Loucy (cell line): ENCODE measurements around the gene TBC1D22A.

ENCODE experiments used
- H2AFZ ChIP-seq: fragments of 200-600 bp; sonication (generic); 2 replicates; pipeline ENCODE4 v1.6.0; 2016; ENCODE audit warnings: antibody characterized with exemption, mild to moderate bottlenecking, low read length, moderate library complexity
- H3F3A ChIP-seq: fragments of 200-600 bp; 2 replicates; pipeline ENCODE4 v1.6.0; 2016; ENCODE audit warnings: antibody characterized with exemption, low read depth, mild to moderate bottlenecking
- H3K27me3 ChIP-seq: fragments of 200-600 bp; sonication (generic); 2 replicates; pipeline ENCODE4 v1.6.1; 2014; ENCODE audit warnings: low read length, mild to moderate bottlenecking; ENCODE audit not compliant: insufficient read depth, poor library complexity, severe bottlenecking
- H3K36me3 ChIP-seq: fragments of 200-600 bp; sonication (generic); 2 replicates; pipeline ENCODE4 v1.6.1; 2016; ENCODE audit warnings: low read length; ENCODE audit not compliant: insufficient read depth
- H3K4me1 ChIP-seq: fragments of 200-600 bp; sonication (generic); 2 replicates; pipeline ENCODE4 v1.5.1; 2014; ENCODE audit warnings: low read length, mild to moderate bottlenecking; ENCODE audit not compliant: insufficient read depth, poor library complexity, severe bottlenecking
- H3K4me2 ChIP-seq: fragments of 200-600 bp; sonication (generic); 2 replicates; pipeline ENCODE4 v1.6.0; 2014; ENCODE audit warnings: antibody characterized with exemption, low read length, low read depth, mild to moderate bottlenecking; ENCODE audit not compliant: poor library complexity, severe bottlenecking
- H3K4me3 ChIP-seq: fragments of 200-600 bp; sonication (generic); 2 replicates; pipeline ENCODE4 v1.5.1; 2014; ENCODE audit warnings: low read length, mild to moderate bottlenecking, mixed read lengths; ENCODE audit not compliant: poor library complexity, severe bottlenecking
- H3K79me2 ChIP-seq: fragments of 200-600 bp; sonication (generic); 2 replicates; pipeline ENCODE4 v1.6.1; 2014; ENCODE audit warnings: low read length; ENCODE audit not compliant: insufficient read depth
- H3K9ac ChIP-seq: fragments of 200-600 bp; sonication (generic); 2 replicates; pipeline ENCODE4 v1.6.0; 2014; ENCODE audit warnings: mild to moderate bottlenecking, low read depth, low read length, moderate library complexity; ENCODE audit not compliant: poor library complexity, severe bottlenecking
- H3K9me2 ChIP-seq: fragments of 200-600 bp; sonication (generic); replicated peaks from 2 replicates; pipeline ENCODE4 v1.6.1; 2016; ENCODE audit warnings: low read depth, low read length, mixed read lengths
- H3K9me3 ChIP-seq: fragments of 200-600 bp; sonication (generic); 2 replicates; pipeline ENCODE4 v1.6.1; 2014; ENCODE audit warnings: mild to moderate bottlenecking, antibody characterized with exemption, low read length, low read depth; ENCODE audit not compliant: insufficient read depth
- H4K20me1 ChIP-seq: fragments of 200-600 bp; sonication (generic); 2 replicates; pipeline ENCODE4 v1.6.0; 2014; ENCODE audit warnings: antibody characterized with exemption, low read length, mild to moderate bottlenecking; ENCODE audit not compliant: insufficient read depth, poor library complexity, severe bottlenecking
- CTCF ChIP-seq: fragments of 200-600 bp; sonication (generic); conservative IDR thresholded peaks from 2 replicates; pipeline ENCODE4 v1.5.1; 2014; ENCODE audit warnings: mild to moderate bottlenecking, antibody characterized with exemption, low read length
- EZH2phosphoT487 ChIP-seq: fragments of 200-600 bp; IDR thresholded peaks from 2 replicates; pipeline ENCODE4 v1.6.1; 2018; ENCODE audit warnings: antibody characterized with exemption, mild to moderate bottlenecking, moderate library complexity, borderline replicate concordance

TBC1D22A gene

GRCh38 chr22:47105085-47105484 lies 342.6 kb downstream of the TBC1D22A start:
- no peaks in the 10 kb centered on the region for H3K9me3 ChIP-seq
- H3K9me2 ChIP-seq = no peaks in the 10 kb centered on the region
- TF ChIP-seq CTCF (no peak), EZH2phosphoT487 (no peak)

GRCh38 chr22:47106806-47107205 lies 344.4 kb downstream of the TBC1D22A start:
- H3K79me2 ChIP-seq = no peaks in the 10 kb centered on the region; the same call in 1 of the 2 replicates
- H3K4me2 ChIP-seq = no peak overlapping the region
- H3K9me2 ChIP-seq = no peaks in the 10 kb centered on the region
- TF ChIP-seq CTCF (no peak), EZH2phosphoT487 (no peak)
- H2AFZ ChIP-seq = no peak overlapping the region
- no peaks in the 10 kb centered on the region for H3F3A ChIP-seq
- no peaks in the 10 kb centered on the region for H4K20me1 ChIP-seq
- H3K4me3 ChIP-seq = no peak overlapping the region
- H3K36me3 ChIP-seq = peaks cover 15% of the 10 kb centered on the region; the same call in 1 of the 2 replicates
- H3K9ac ChIP-seq = no peak overlapping the region
- H3K27me3 ChIP-seq = no peaks in the 10 kb centered on the region
- H3K4me1 ChIP-seq = no peaks in the 10 kb centered on the region
- no peaks in the 10 kb centered on the region for H3K9me3 ChIP-seq

More at GRCh38 chr22:47105085-47105484, 342.6 kb downstream of the TBC1D22A start:
- no peaks in the 10 kb centered on the region for H4K20me1 ChIP-seq
- no peaks in the 10 kb centered on the region; the same call in 1 of the 2 replicates for H3K79me2 ChIP-seq
- no peaks in the 10 kb centered on the region for H3K4me1 ChIP-seq
- no peak overlapping the region for H3K4me2 ChIP-seq
- H3F3A ChIP-seq = no peaks in the 10 kb centered on the region
- H3K9ac ChIP-seq = no peak overlapping the region
- peaks cover 14% of the 10 kb centered on the region; the same call in 1 of the 2 replicates for H3K36me3 ChIP-seq
- no peak overlapping the region for H2AFZ ChIP-seq
- H3K4me3 ChIP-seq = no peak overlapping the region
- H3K27me3 ChIP-seq = no peaks in the 10 kb centered on the region

- no peaks in the 10 kb centered on the region for H3K4me1 ChIP-seq
- H2AFZ ChIP-seq = no peak overlapping the region
Measured at GRCh38 chr22:47107431-47107830, 345.0 kb downstream of the TBC1D22A start.

More at GRCh38 chr22:47107431-47107830, 345.0 kb downstream of the TBC1D22A start:
- peaks cover 19% of the 10 kb centered on the region; the same call in 1 of the 2 replicates for H3K36me3 ChIP-seq
- H3K9me2 ChIP-seq = no peaks in the 10 kb centered on the region
- H3K9me3 ChIP-seq = no peaks in the 10 kb centered on the region
- TF ChIP-seq EZH2phosphoT487 (no peak), CTCF (no peak)
- H4K20me1 ChIP-seq = no peaks in the 10 kb centered on the region
- no peaks in the 10 kb centered on the region; the same call in 1 of the 2 replicates for H3K79me2 ChIP-seq
- no peak overlapping the region for H3K9ac ChIP-seq
- no peaks in the 10 kb centered on the region for H3F3A ChIP-seq
- H3K27me3 ChIP-seq = no peaks in the 10 kb centered on the region
- H3K4me3 ChIP-seq = no peak overlapping the region
- H3K4me2 ChIP-seq = no peak overlapping the region
